Measurements from ENCODE around the gene EIF2S3.

- TF ChIP-seq GATA1 (IDR thresholded peaks at IDR 0.05; ENCODE audit: low read depth, low read length) (no peak), POLR2A (IDR thresholded peaks at IDR 0.05; ENCODE audit: low read length) (no peak)
Measured at GRCh38 chrX:24099394-24099793, 44.6 kb downstream of the EIF2S3 start.

Measured in erythroblast (primary cell).